Hindlimb muscle (tissue), 1 donor: ENCODE results near the gene CCDC102A. TPM values are rescaled to one million over a fixed set of nuclear protein-coding genes. Genes with fewer than 3 reads are reported as not detected.
A peak's percentile ranks its signal among the peaks of the same experiment; 100 is the strongest.

Experiments
- DNase-seq: peaks from one replicate; pipeline ENCODE4 v3.0.0-alpha.2; 2013
- polyA plus RNA-seq: library from polyadenylated mRNA; unstranded; fragments of 120-200 nt; gene quantifications from one replicate; pipeline ENCODE4 v1.2.1, GENCODE V29; 2013; ENCODE audit not compliant: insufficient read length

The CCDC102A gene
- polyA plus RNA-seq, 1 donor: 12.8 TPM

DNA sequence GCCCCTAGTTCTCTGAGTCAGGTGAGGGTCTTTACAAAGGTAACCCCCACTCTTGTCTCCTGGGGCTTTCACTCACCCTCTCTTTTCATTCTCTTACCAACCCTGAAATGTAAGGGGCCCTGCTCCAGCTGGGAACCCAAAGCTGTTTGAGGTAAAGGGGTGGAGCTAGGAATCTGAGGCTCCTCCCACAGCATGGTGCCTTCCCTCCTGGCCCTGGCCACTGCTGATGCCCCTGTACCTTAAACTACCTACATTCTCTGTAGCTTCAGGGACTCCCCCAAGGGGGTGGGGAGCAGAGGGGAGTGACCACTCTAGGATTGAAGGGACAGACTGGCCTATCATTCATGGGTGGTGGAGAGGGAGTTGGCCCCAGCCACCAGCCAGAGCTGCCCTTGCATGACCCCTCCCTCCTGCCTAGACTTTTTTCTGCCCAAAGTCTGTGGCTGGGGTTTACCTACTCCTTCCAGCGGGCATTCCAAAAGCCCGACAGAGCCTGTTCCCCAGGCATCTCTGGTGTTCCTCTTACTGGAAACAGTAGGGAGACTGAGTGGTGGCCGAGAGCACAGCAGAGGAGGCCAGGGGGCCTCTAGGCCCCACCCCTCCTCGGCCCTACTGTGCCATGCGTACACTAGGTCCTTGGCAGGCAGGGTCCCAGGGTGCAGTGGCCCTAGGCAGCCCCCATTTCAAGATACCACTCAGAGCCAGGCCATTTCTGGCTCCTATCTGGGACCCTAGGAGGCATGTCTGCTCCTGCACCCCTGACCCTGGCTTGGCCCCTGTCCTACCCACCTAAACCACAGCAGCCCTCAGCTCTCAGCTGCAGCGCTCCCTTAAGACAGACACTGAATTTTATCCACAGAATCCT is 59.6 kb downstream of the CCDC102A start:
- no peak for DNase-seq

DNA sequence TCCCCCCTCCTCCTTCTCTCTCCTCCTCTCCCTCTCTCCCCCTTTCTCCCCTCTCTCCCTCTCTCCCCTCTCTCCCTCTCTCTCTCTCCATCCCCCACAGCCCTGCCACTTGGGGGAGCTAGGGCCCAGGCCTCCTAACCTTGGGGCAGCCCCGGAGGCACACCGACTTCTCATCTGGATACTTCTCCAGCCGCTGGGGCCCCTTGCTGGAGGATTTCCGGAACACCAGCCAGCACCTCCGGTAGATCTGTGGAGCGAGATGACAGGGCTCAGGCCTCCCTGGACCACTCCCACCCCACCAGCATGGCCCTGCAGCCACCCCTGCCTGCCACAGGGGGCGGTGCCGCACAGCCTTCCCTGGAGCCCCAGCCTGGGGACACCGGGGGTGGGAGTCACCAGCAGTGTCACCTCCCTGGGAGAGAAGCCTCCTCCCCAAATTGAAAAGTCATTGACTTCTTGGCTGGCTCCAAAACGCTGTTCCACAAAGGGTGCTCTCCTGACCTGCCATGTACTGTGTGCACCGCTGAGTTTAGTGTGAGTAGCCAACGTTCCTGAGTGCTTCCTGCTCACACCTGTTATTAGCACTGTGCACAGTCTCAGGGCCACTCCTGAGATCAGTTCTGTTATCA is 60.5 kb downstream of the CCDC102A start:
- peak; percentile 25 for DNase-seq

DNA sequence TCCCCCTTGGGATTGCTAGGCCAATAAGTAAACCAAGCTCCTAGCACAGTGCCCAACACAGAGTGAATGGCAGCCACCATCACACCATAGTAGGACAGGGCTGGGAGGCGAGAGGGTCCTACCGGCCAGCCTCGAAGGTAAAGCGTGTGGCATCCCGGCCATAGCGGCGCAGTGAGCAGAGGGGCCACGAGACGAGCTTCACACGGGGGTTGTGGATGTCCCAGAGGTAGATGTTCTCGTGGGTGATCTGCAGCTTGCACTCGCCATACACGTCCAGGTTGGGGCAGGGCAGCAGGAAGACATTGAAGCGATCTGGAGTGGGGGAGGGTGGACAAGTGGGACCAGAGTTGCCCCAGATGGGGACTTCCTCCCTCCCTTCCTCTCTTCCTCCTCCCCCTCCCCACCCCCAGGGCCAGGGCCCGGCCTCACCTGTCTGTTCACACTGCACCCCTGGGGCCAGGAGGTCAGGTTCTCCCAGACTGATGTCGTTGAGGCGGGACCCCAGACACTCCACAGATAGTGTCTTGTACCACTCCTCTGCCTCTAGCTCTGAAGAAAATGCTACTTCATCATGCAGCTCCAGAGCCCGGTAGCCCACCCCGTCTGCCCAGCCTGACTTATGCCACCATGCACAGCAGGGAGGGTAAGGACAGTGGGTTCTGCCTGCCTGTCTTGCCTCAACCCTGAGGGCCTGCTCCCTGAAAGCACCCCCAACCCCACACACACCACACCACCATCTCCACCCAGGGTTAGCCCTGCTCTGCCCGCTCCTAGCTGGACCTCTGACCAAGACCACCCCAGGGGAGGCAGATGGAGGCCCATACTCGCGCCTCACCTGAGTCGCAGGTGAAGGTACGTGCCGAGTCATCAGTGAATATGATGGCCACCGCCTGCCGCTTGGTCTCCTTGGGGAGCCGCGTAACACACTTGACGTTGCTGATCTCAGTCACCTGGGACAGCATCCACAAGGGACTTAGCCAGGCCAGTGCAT is 61.4 kb downstream of the CCDC102A start:
- DNase-seq: no peak

DNA sequence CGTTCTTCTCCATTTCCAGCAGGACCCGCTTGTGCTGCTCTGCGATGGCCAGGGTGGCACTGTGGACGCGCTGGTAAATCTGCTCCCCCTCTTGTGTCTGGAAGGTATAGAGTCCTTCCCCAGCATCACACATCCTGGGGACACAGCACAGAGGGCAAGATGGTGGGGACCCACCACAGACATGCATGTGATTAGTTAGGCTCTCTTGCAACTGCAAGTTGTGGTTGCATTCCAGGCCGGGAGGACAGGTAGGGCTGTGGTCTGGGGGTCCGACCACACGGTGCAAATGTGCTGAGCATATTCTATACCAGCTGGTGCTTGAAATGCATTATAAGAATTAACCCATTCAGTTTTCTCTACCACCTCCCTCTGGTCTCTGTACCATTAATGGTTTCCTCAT is 62.5 kb downstream of the CCDC102A start:
- DNase-seq: no peak

DNA sequence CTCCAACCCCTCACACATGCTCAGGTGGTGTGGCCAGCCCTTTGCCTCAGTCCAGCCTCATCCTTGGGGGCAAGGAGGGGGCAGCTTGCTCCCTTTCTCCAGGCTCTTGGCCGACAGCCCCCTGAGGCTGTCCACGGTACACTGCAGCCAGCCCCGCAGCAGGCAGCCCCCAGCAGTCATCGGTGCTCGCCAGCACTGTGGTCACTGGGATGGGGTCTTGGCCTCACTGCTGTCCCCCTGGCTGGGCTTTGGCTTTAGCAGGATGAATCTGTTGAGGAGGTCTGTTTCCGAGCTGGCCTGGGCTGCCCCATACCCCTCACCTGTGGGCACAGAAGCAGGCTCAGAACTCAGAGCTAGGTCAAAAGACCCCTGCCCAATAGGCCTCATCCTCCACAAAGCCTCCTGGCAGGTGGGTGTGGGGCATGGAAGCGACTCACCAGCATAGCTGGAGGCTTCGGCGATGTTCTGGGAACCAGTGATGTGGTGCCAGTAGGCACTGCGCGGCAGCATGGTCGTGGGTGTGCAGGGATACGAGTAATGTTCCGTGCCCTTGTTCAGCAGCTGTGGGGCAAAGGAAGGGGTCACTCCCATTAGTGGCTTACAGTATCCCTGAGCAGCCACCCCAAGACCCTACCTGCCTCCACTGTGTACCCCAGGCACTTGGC is 63.1 kb downstream of the CCDC102A start:
- no peak for DNase-seq

DNA sequence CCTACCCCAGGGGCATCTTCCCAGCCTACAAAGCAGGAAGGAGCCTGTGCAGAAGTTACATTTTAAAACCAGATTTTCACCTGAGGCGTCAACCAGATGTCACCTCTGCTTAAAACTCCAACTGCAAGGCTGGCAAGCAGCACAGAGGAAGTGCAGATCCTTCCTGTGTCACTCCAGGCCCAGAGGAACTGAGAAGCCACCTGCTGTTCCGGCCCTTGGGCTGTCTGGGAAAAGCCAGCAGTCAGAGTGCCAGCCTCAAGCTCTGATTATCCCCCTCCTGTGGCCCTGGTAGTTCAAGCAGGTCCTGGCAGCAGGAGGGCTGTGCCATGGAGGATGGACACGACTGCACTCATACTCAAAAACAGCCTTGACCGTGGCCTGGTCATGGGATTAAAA is 63.7 kb downstream of the CCDC102A start:
- no peak for DNase-seq

DNA sequence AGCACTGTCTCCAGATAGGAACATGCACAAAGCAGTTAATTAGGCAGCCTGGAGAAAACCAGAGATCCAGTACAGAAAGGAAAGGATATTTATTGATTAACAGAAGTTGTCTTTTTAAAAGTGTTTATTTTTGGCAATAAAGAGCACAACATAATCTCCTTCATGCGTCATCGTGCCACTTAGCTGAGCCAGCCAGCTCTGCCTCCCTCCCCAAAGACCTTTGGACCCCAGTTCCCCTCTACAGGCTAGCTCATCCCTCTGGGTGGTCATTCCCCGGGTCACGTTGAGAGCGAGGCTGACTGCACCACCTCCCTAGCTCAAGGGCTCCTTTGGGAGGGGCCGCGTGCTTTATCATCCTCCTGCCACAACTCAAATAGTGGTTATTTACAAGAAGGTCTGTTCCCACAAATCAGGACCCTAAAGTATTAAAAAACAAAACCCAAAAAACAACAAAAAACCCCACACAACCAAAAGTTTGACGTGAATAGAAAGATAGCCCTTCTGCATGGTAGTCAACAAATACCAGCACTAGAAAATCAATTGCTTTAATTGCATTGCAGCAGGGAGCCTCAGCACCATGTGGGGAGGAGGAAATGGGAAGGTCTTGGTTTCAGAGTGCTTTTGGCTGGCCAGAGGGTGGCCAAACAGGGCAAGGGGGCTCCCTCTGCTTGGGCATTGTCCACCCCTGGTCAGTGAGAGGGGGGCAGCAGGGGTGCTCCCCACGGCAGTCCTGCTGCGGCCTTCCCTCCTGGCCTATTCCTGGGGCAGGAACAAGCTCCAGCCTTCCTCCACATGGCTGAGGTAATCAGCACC is 64.3 kb downstream of the CCDC102A start:
- no peak for DNase-seq

DNA sequence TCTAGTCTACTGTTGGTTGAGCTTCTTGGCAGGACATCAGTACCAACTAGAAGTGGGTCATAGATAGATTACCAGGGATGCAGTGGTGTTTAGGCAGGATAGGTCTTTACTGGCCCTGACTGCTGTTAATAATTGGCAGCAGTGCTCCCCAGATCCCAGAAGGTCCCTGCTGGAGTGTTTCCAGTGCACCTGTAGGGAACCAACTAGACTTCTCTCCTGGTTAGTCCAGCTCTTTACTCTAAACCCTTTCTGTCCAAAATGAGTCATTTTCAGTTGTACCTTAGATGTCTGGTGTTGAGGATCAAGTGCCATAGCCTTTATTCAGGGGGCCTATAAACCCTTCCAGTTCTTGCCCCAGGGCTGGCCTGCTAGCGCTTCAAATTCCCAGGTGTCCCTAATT is 65.2 kb downstream of the CCDC102A start:
- DNase-seq: no peak

DNA sequence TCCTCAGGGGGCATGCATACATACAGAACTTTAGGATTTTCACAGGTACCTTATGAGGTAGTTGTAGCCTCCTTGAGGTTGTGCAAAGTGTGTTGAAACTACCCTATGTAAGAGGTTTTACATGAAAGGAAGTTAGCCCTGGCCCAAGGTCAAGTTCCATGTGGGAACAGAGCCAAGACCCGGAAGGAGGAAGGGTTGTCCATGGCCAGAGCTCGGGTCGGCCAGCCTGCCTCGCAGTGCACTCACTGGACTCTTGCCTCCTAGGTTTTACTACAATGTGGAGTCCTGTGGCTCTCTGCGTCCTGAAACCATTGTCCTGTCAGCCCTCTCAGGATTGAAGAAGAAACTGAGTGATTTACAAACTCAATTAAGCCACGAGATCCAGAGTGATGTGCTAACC is 65.7 kb downstream of the CCDC102A start:
- no peak for DNase-seq

DNA sequence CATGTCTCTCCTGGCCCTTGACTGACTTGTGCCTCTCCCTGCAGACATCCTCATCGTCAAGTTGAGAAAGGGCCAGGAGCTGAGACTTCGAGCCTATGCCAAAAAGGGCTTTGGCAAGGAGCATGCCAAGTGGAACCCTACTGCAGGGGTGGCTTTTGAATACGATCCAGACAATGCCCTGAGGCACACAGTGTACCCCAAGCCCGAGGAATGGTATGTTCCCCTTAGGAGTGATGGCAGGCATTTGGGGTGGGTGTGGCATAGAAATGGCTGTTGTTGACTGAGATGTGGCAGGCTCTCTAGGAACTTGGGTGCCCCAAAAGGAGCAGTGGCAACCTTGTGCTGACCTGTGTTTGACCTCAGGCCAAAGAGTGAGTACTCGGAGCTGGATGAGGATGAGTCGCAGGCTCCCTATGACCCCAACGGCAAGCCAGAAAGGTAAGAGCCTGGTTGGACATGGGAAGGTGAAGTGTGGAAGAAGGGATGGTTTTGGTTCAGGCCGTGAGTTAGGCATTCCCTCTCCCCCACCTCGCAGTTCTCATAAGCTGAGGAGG is 66.4 kb downstream of the CCDC102A start:
- DNase-seq: no peak

DNA sequence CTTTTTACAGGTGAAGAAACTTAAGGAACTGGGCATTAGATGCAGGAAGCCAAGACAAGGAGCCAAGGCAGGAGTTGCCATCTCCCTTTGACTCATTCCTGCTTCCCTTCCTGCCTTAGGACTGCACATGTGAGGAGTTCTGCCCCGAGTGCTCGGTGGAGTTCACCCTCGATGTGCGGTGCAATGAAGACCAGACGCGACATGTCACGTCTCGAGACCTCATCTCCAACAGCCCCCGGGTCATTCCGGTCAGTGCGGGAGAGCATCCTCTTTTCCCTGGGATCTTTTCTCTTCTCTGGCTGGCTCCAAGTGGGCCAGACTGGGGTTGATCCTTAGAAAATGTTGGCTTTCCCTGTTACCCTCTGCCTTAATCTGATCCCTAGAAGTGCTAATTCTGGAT is 67.3 kb downstream of the CCDC102A start:
- DNase-seq: no peak

DNA sequence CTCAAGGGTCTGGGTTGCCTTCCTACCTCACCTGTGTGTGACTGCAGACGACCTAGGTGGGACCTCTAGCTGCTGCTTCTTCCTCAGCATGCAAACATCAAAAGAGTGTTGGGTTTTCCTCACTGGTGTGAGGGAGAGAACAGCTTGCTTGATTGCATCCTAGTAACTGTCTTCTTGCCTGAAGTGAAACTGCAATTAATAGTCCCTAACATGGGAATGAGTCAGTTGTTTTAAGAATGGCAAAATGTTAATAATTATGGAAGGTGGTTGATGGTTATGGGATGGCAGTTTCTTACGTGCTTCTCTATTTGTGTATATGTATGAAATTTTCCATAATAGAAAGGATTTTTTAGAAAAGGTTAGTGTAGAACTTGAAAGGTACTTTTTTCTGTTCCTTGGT is 68.0 kb downstream of the CCDC102A start:
- no peak for DNase-seq

DNA sequence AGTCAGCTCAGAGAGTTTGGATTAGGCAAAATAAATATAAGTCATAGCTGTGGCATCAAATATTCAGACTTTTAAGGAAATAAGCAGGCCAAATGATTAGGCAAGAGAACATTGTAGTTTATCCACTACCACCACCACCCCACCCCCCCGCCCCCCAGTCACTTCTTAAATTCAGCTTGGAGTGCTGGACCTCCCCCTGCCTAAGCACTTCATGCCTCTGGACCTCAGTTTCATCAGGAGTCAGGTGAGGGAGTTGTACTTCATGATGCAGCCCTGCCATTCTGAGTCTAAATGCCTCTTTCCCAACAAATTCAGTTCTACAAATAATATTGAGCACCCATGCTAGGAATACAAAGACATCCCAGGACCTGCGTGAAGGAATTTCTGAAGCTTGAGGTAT is 71.8 kb downstream of the CCDC102A start:
- DNase-seq: no peak

DNA sequence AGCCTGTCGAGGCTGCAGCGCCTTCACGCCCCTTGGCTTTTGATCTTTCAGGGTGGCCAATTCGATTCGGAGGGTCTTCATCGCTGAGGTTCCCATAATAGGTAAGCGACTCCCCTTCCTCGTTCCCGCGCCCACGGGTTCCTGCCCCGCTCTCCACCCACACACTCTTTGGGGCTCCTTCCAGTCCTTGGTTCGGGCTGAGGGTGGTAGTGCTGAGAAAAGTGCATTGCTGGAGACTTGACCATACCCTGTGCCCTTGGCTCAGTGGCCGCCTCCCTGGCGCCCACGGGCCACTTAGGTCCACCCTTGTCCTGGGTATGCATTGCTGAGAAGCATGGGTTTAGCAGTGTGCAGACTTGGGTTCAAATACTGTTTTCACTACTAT is 73.4 kb downstream of the CCDC102A start:
- no peak for DNase-seq

DNA sequence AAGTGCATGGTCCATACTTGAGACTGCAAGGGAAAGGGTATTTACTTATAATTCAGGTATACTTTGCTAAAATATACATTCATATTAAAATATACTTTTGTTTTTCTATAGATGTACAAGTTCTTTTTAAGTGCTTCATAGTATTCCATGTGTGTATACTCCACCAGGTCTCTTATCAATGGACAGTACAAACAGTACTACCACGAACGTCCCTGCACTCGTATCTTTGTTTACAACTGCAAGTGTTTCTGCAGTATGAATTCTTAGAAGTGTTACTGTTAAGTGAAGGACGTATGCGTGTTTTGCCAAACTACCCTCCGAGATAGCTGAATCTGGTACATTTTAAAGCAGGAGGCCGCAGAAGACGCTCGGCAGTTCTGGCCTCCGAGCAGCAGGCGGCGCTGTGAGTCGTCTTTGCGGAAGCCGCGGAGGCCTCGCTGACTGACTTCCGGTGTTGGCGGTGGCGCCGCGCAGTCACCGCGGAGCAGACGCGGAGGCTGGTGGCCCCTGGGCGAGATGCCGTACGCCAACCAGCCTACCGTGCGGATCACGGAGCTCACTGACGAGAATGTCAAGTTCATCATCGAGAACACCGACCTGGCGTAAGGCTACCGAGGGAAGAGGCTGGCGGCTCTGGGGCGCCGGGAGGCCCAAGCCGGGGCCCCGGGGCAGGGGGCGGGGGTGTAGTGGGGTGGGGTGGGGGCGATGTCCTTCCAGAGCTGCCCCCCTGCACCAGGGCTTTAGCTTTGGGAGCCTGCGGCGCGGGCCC is 74.0 kb downstream of the CCDC102A start, which contains the start of gene POLR2C:
Gene POLR2C, plus strand, starts transcription at position 471 of the 769 bp plus-strand sequence. Its CDS starts 46 bp downstream, at position 517.
- peak; percentile 90 for DNase-seq

Other genes starting within 250 kb of the CCDC102A start
- 0.15 TPM for gene CCL22, start 177.8 kb downstream of the CCDC102A start, polyA plus RNA-seq
- gene CX3CL1, start 164.1 kb downstream of the CCDC102A start, polyA plus RNA-seq: 4.9 TPM
- gene CCL17, start 131.8 kb downstream of the CCDC102A start, polyA plus RNA-seq: not detected
- gene CIAPIN1, start 89.2 kb downstream of the CCDC102A start, polyA plus RNA-seq: 55.8 TPM
- gene COQ9, start 89.1 kb downstream of the CCDC102A start, polyA plus RNA-seq: 70.1 TPM
- 45.9 TPM for gene POLR2C, start 73.9 kb downstream of the CCDC102A start, polyA plus RNA-seq
- 10.2 TPM for gene DOK4, start 50.1 kb downstream of the CCDC102A start, polyA plus RNA-seq
- 1.2 TPM for gene ADGRG5, start 6.1 kb upstream of the CCDC102A start, polyA plus RNA-seq
- gene ADGRG1, start 92.1 kb upstream of the CCDC102A start, polyA plus RNA-seq: 7.4 TPM
- gene ADGRG3, start 131.7 kb upstream of the CCDC102A start, polyA plus RNA-seq: 0.12 TPM
- not detected for gene DRC7, start 158.2 kb upstream of the CCDC102A start, polyA plus RNA-seq
- 53.8 TPM for gene KATNB1, start 199.2 kb upstream of the CCDC102A start, polyA plus RNA-seq